Effector memory CD4-positive, alpha-beta T cell (primary cell): ENCODE data around the gene GPC5.

Experiments
- DNase-seq, 3 donors: peaks; one replicate each; pipeline ENCODE4 v3.0.0-alpha.2; 2020
- H3K27ac ChIP-seq: 2 replicates; pipeline ENCODE4 v1.7.0; 2013; ENCODE audit warnings: mild to moderate bottlenecking, low read length, moderate library complexity; ENCODE audit not compliant: insufficient read depth, poor library complexity, severe bottlenecking
- H3K27me3 ChIP-seq: replicated peaks from 2 replicates; pipeline ENCODE4 v1.7.0; 2013; ENCODE audit warnings: mild to moderate bottlenecking, low read length; ENCODE audit not compliant: insufficient read depth, control insufficient read depth, poor library complexity, severe bottlenecking
- H3K36me3 ChIP-seq: 2 replicates; pipeline ENCODE4 v1.7.0; 2013; ENCODE audit warnings: mild to moderate bottlenecking, low read length, moderate library complexity; ENCODE audit not compliant: control insufficient read depth, insufficient read depth
- H3K4me1 ChIP-seq: 2 replicates; pipeline ENCODE4 v1.7.0; 2013; ENCODE audit warnings: low read length, mild to moderate bottlenecking; ENCODE audit not compliant: control insufficient read depth, insufficient read depth, poor library complexity, severe bottlenecking
- H3K4me3 ChIP-seq: 2 replicates; pipeline ENCODE4 v1.7.0; 2013; ENCODE audit warnings: low read length, low read depth, mild to moderate bottlenecking; ENCODE audit not compliant: insufficient read depth, poor library complexity, severe bottlenecking
- H3K9me3 ChIP-seq: 2 replicates; pipeline ENCODE4 v1.7.0; 2013; ENCODE audit warnings: mild to moderate bottlenecking, low read length, moderate library complexity; ENCODE audit not compliant: control insufficient read depth

GPC5 gene

DNA sequence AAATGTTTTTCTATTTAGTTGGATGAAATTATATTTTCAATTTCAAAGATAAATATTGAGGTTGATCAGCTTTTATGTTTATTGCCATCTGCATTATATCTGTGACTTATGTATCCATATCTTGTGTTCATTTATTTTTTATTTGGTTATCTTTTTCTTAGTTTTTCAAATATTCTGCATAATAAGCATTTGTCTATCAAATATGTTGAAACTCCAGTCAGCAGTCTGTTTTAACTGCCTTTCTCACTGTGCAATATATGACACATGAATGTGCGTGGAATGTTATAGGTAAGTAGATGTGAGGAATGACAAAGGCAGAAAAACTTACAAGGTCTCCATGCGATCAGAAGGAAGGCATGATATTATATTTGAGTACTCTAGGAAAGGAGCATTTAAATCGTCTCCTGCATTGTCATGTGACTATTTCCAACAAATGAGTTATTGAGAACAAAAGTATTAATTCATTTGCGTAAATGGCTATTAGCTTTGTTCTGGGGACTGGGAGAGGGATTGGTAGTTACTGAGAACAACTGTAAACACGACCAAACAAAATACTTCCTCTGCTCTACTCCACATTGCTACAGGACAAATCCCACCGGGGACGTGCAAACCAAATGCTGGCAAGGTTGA lies 318.1 kb downstream of the GPC5 start:
- no peaks in the 10 kb centered on the region for H3K9me3 ChIP-seq
- no peaks in the 10 kb centered on the region for H3K4me1 ChIP-seq
- H3K4me3 ChIP-seq = no peak overlapping the region
- DNase-seq = no peak
- H3K27ac ChIP-seq = no peak overlapping the region
- no peaks in the 10 kb centered on the region for H3K36me3 ChIP-seq
- H3K27me3 ChIP-seq = no peaks in the 10 kb centered on the region

DNA sequence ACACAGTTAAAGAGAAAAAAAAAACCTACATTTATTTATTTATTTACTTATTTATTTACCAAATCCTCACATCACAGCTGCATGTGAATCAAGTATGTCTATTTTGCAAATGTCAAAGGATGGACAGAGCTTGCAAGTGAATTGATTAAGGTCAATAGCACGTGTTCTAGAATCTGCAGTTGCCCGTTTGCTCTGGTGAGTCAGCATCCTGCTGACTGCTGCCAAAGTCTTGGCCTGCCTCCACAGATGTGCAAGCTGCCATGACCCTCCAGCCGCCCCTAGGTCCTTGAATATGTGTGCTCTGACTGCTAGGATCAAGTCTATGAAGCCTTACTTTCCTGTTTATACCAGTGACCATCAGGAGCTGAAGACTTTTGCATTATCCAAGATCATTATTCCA lies 320.6 kb downstream of the GPC5 start:
- Histone ChIP-seq H3K4me1 (no peaks in the 10 kb centered on the region), H3K4me3 (no peak overlapping the region), H3K27me3 (no peaks in the 10 kb centered on the region), H3K9me3 (no peaks in the 10 kb centered on the region), H3K27ac (no peak overlapping the region), H3K36me3 (no peaks in the 10 kb centered on the region)
- DNase-seq = no peak

DNA sequence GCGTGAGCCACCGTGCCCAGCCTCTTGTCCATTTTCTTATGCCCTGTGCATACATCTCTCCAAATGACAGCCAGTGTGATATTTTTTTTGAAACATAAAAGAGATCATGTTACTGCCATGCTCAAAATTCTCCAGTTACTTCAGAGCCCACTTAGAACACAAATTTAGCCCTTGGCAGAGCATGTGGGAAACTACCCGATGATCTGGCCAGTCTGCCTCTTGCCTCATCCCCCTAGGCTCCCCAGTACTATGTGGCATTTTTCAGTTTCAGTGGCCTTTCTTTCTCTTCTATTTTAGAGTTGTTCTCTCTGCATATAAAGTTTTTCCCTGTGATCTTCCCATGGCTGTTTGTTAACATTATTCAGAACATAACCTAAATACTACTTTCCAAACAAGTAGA lies 323.0 kb downstream of the GPC5 start:
- H3K9me3 ChIP-seq = no peaks in the 10 kb centered on the region
- no peaks in the 10 kb centered on the region for H3K4me1 ChIP-seq
- no peak overlapping the region for H3K27ac ChIP-seq
- H3K4me3 ChIP-seq = no peak overlapping the region
- H3K36me3 ChIP-seq = no peaks in the 10 kb centered on the region
- DNase-seq = no peak
- H3K27me3 ChIP-seq = no peaks in the 10 kb centered on the region

DNA sequence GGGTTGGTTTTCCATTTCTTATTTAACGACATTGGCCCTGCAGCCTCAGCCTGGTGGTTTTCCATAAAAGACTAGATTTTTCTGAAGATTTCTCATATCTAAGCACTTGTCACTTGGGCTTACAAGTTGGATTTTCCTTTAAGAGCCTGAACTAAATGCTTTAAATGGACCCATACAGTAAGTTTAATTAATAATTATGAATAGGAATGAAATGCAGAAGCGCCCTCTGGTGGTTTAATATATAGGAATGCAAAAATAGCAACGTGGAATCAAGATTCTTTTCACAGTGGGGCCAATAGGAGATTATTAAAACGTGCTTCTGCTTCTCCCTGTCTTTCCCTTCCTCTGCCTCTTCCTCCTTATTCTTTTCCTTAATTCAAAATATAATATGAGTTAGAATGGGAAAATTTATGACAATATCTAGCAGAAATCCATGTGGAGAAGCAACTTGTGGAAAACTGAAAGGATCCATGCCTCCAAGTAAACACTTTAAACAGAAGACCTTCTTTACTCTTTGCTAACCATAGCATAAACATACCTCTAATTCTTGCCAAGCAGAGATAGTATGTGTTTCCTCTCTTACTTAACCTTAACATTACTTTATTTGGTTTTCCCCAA lies 324.0 kb downstream of the GPC5 start:
- no peak for DNase-seq
- Histone ChIP-seq H3K36me3 (no peaks in the 10 kb centered on the region), H3K4me3 (no peak overlapping the region), H3K4me1 (no peaks in the 10 kb centered on the region), H3K27ac (no peak overlapping the region), H3K27me3 (no peaks in the 10 kb centered on the region), H3K9me3 (no peaks in the 10 kb centered on the region)

DNA sequence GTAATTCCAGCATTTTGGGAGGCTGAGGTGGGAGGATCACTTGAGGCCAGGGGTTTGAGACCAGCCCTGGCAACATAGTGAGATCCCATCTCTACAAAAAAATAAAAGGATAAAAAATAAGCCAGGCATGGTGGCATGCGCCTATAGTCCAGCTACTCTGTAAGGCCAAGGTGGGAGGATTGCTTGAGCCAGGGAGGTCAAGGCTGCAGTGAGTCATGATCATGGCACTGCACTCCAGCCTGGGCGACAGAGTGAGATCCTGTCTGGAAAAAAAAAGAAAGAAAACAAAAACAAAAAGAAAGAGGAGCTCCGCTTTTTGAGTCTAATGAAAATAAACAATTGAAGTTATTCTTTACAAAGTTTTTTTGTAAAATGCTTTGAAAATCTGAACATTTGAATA lies 326.2 kb downstream of the GPC5 start:
- DNase-seq = no peak
- H3K9me3 ChIP-seq = no peaks in the 10 kb centered on the region
- H3K4me1 ChIP-seq = no peaks in the 10 kb centered on the region
- H3K4me3 ChIP-seq = no peak overlapping the region
- H3K36me3 ChIP-seq = no peaks in the 10 kb centered on the region
- no peaks in the 10 kb centered on the region for H3K27me3 ChIP-seq
- no peak overlapping the region for H3K27ac ChIP-seq

DNA sequence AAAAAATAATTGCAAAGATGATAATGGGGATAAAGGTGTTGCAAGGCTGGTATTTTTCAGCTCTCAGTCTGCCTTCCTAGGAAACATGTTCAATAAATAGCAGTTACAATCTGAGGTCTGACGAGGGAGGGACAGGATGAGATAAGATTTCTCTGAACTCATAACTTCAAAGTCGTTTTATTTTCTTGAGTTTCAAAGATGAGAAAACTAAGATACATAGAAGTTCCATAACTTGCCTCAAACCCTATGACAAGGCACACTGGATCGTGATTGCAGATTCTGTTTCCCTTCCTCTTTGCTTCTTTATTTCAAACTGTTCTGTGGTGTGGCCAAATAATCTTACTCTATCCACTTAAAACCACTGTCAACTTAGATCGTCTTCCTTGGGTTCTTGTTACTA lies 327.2 kb downstream of the GPC5 start:
- H3K36me3 ChIP-seq = no peaks in the 10 kb centered on the region
- H3K27me3 ChIP-seq = no peaks in the 10 kb centered on the region
- H3K27ac ChIP-seq = no peak overlapping the region
- no peaks in the 10 kb centered on the region for H3K9me3 ChIP-seq
- H3K4me1 ChIP-seq = no peaks in the 10 kb centered on the region
- no peak for DNase-seq
- no peak overlapping the region for H3K4me3 ChIP-seq

DNA sequence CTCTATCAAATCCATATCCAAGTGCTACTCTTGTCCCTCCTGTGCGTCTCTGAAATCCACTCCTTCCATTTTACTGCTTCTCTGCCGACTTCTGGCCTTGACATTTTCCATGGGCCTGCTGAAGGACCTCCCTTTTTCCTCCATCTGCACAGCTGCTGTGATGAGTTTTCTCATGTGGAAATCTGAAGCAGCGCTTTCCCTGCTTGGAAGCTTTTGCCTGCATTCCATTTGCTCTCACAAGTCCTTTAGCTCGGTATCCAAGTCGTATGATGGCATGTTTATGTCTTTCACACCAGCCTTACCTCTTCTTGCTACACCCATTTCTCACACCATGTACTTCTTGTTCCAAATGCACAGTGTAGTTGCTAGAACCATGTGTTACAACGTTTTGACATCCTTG lies 328.2 kb downstream of the GPC5 start:
- DNase-seq = no peak
- H3K36me3 ChIP-seq = no peaks in the 10 kb centered on the region
- no peaks in the 10 kb centered on the region for H3K27me3 ChIP-seq
- H3K9me3 ChIP-seq = no peaks in the 10 kb centered on the region
- H3K27ac ChIP-seq = no peak overlapping the region
- H3K4me1 ChIP-seq = no peaks in the 10 kb centered on the region
- H3K4me3 ChIP-seq = no peak overlapping the region

DNA sequence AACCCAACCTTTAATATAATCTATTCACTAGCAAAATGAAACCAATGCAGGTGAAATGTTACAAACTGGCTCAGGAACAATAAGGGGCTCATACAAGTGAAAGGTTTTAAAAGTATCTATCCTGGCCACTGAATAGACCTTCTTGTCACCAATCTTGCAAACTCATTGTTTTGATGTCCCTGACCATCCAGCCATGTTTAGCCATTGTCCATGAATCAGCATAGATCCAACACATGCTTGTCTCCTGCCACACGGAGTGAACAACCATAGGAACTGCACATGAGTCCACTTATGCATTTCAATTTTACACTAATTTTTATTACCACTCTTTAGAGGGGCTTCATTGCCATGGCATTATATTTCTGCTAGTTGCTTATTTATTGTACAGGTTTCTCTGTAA lies 331.4 kb downstream of the GPC5 start:
- no peak overlapping the region for H3K4me3 ChIP-seq

DNA sequence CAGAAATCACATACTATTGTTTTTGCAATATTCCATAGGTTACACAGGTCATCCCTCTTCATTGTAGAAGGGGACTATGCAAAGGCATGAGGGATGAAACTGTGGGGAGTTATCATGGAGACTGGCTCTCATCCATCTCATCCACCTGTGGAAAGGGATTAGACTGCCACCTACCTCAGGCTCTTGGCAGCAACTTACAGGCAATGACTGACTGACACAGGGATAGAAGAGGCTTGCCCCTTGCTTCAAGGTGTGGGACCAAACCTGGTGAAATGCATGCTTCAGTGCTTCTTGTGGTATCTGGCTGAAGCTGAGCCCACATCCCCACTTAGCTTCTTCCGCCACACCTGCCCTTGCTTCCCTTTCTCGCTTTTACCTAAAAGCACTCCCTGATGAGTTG lies 341.3 kb downstream of the GPC5 start:
- no peaks in the 10 kb centered on the region for H3K27me3 ChIP-seq
- no peaks in the 10 kb centered on the region for H3K9me3 ChIP-seq
- no peaks in the 10 kb centered on the region for H3K4me1 ChIP-seq
- no peak overlapping the region for H3K27ac ChIP-seq
- no peak for DNase-seq
- H3K36me3 ChIP-seq = no peaks in the 10 kb centered on the region
- no peak overlapping the region for H3K4me3 ChIP-seq

More for the DNA sequence above, 331.4 kb downstream of the GPC5 start:
- H3K36me3 ChIP-seq = no peaks in the 10 kb centered on the region
- H3K27me3 ChIP-seq = no peaks in the 10 kb centered on the region
- no peak for DNase-seq
- no peak overlapping the region for H3K27ac ChIP-seq
- no peaks in the 10 kb centered on the region for H3K4me1 ChIP-seq
- H3K9me3 ChIP-seq = no peaks in the 10 kb centered on the region

DNA sequence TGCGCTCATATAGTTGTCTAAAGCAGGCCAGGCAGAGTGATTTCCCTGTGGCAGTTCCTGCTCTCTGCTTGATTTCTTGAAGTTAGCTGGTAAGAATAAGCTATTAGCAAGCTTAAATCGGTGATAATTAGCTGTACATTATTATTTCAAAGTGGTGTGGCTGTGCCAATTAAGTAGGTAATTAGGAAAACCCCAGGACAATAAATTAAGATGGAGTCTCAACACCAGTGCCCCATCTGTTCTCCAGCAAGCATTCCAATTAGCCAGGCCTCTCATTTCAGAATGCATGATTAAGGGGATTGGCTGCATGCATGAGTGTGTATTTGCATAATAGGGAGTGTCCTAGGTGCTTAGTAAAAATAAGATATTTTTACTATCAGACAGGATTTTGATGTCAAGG lies 342.3 kb downstream of the GPC5 start:
- Histone ChIP-seq H3K4me3 (no peak overlapping the region), H3K4me1 (no peaks in the 10 kb centered on the region), H3K27ac (no peak overlapping the region), H3K9me3 (no peaks in the 10 kb centered on the region), H3K36me3 (no peaks in the 10 kb centered on the region), H3K27me3 (no peaks in the 10 kb centered on the region)
- DNase-seq = no peak
